Psoas muscle (tissue), 8 donors: Measurements from ENCODE around the gene CCDC3. TPM values are rescaled to one million over a fixed set of nuclear protein-coding genes. Genes with fewer than 3 reads are reported as not detected.

Experiments
- ATAC-seq, 4 donors: fragments of 200-7000 bp; cut with Tn5 transposase; one replicate each; pipeline ENCODE4 v1.9.1; 2020; ENCODE audit warnings: moderate library complexity in 3 of 4, mild to moderate bottlenecking in 2 of 4
- DNase-seq, 2 donors: peaks; one replicate each; pipeline ENCODE4 v3.0.0-alpha.2; 2020
- H3K27ac ChIP-seq: fragments of 200-600 bp; one replicate; pipeline ENCODE4 v1.8.0; 2022
- H3K27me3 ChIP-seq, 3 donors: fragments of 200-600 bp in 1 of 3; one replicate each; pipeline versions ENCODE4 v1.6.1 to v1.8.0; 2013 to 2022; ENCODE audit warnings: low read length in 2 of 3, mild to moderate bottlenecking in 2 of 3, moderate library complexity in 1 of 3; ENCODE audit not compliant: insufficient read depth in 3 of 3
- H3K36me3 ChIP-seq, 2 donors: fragments of 200-600 bp in 1 of 2; one replicate each; pipeline versions ENCODE4 v1.6.1 to v1.8.0; 2013 to 2022; ENCODE audit warnings: low read depth in 1 of 2, mild to moderate bottlenecking in 1 of 2, moderate library complexity in 1 of 2; ENCODE audit not compliant: insufficient read depth in 1 of 2
- H3K4me1 ChIP-seq: fragments of 200-600 bp; one replicate; pipeline ENCODE4 v1.8.0; 2022
- H3K4me3 ChIP-seq: fragments of 200-600 bp; one replicate; pipeline ENCODE4 v1.8.0; 2022; ENCODE audit warnings: mild to moderate bottlenecking
- H3K9me3 ChIP-seq: fragments of 200-600 bp; one replicate; pipeline ENCODE4 v1.8.0; 2022
- CTCF ChIP-seq: fragments of 200-600 bp; IDR thresholded peaks from one replicate; pipeline ENCODE4 v1.8.0; 2022; ENCODE audit warnings: antibody characterized with exemption
- WGBS, 3 donors: extraction: QIAGEN DNeasy Blood & Tissue Kit; methylation state at CpG; one replicate each; pipeline versions ENCODE4 v1.1.6 to v1.1.7; 2013; 5-methylcytosine and 5-hydroxymethylcytosine counted together
- intact Hi-C, 2 donors: fragments of 100-400 bp; cut with DNase I; formaldehyde crosslinking; loops; one replicate each; pipeline versions ENCODE4 v1.11.0 to v1.14.2; 2022
- polyA plus RNA-seq, 3 donors: library from polyadenylated mRNA; stranded (reverse); fragments of 200-250 nt; gene quantifications; one replicate each; pipeline ENCODE4 v1.2.3, GENCODE V29; 2013
- total RNA-seq, 4 donors: library from RNA; stranded (reverse); fragmentation: NEBNext Ultra II Directional in 2 of 4; extraction: Animal tissue kit (Norgen Biotek cat#: 25700) in 2 of 4; gene quantifications; one replicate each; pipeline versions ENCODE4 v1.2.1 to v1.2.4, GENCODE V29; 2021 to 2023
- donor health status: healthy with polysubstance abuse.
- donor health status: DM: no; HTN: no; CAD: no; lungs with moderate emphysema.
- donor health status: Bipolar disorder and iron deficiency.
- donor health status: healthy.
- donor health status: DM: yes; HTN: yes; CAD: no.
- donor health status: DM: no; HTN: no; CAD: no.
- donor health status: DM: no; HTN: no; CAD: no.
- donor health status: DM: yes; HTN: yes; CAD: no.

CCDC3 gene
- total and polyA plus RNA-seq, 7 donors: 1.7 to 54.2 (median 6.2) TPM

GRCh38 chr10:12940791-12941190, 60.7 kb downstream of the CCDC3 start:
- no peaks in the 10 kb centered on the region for H3K27me3 ChIP-seq
- no peak overlapping the region for H3K27ac ChIP-seq
- no peaks in the 10 kb centered on the region for H3K9me3 ChIP-seq
- 64 to 77% (median 73%) methylated on average over 5 of the region's 5 CpGs for WGBS, 3 donors
- intact Hi-C loops: no loop called here
- H3K4me1 ChIP-seq: no peaks in the 10 kb centered on the region
- H3K4me3 ChIP-seq: no peak overlapping the region
- DNase-seq (no peak), ATAC-seq (no peak)
- no peak for TF ChIP-seq CTCF
- H3K36me3 ChIP-seq: no peaks in the 10 kb centered on the region

- no peak overlapping the region for H3K4me3 ChIP-seq
- intact Hi-C loops: no loop called here
- H3K36me3 ChIP-seq: no peaks in the 10 kb centered on the region
- no peak overlapping the region for H3K27ac ChIP-seq
- 32 to 39% (median 37%) methylated on average over 4 of the region's 4 CpGs for WGBS, 3 donors
- ATAC-seq (no peak), DNase-seq (no peak)
- H3K27me3 ChIP-seq: no peaks in the 10 kb centered on the region
- no peaks in the 10 kb centered on the region for H3K9me3 ChIP-seq
- H3K4me1 ChIP-seq: no peaks in the 10 kb centered on the region
- no peak for TF ChIP-seq CTCF
These were observed 63.2 kb downstream of the CCDC3 start for GRCh38 chr10:12938271-12938670.

GRCh38 chr10:12937527-12937926, 64.0 kb downstream of the CCDC3 start:
- intact Hi-C loops: no loop called here
- no peak for ATAC-seq
- WGBS, 3 donors: 82 to 93% (median 86%) methylated on average over 3 of the region's 3 CpGs

GRCh38 chr10:12934777-12935176, 66.7 kb downstream of the CCDC3 start:
- DNase-seq: no peak
- 94 to 95% (median 94%) methylated on average over 4 of the region's 4 CpGs for WGBS, 3 donors
- H3K4me3 ChIP-seq: no peak overlapping the region
- peak in 2 of 4 donors; percentile 37 to 56 for ATAC-seq
- intact Hi-C loops: no loop called here
- no peaks in the 10 kb centered on the region for H3K36me3 ChIP-seq
- no peak overlapping the region for H3K27ac ChIP-seq
- no peaks in the 10 kb centered on the region for H3K27me3 ChIP-seq
- no peaks in the 10 kb centered on the region for H3K9me3 ChIP-seq
- TF ChIP-seq CTCF: no peak
- no peaks in the 10 kb centered on the region for H3K4me1 ChIP-seq

More at GRCh38 chr10:12937527-12937926, 64.0 kb downstream of the CCDC3 start:
- TF ChIP-seq CTCF: no peak
- no peak for DNase-seq
- Histone ChIP-seq H3K9me3 (no peaks in the 10 kb centered on the region), H3K36me3 (no peaks in the 10 kb centered on the region), H3K4me3 (no peak overlapping the region), H3K27ac (no peak overlapping the region), H3K4me1 (no peaks in the 10 kb centered on the region), H3K27me3 (no peaks in the 10 kb centered on the region)

- 71 to 81% (median 78%) methylated on average over 2 of the region's 2 CpGs for WGBS, 3 donors
- H3K27me3 ChIP-seq: no peaks in the 10 kb centered on the region
- ATAC-seq: no peak
- no peaks in the 10 kb centered on the region for H3K36me3 ChIP-seq
- TF ChIP-seq CTCF: no peak
- H3K4me3 ChIP-seq: no peak overlapping the region
- H3K9me3 ChIP-seq: no peaks in the 10 kb centered on the region
- no peak overlapping the region for H3K27ac ChIP-seq
- intact Hi-C loops: no loop called here
- DNase-seq: no peak
- no peaks in the 10 kb centered on the region for H3K4me1 ChIP-seq
These were observed 72.1 kb downstream of the CCDC3 start for GRCh38 chr10:12929381-12929780.
